ENCODE results near the gene SEC22C. TPM values are rescaled to one million over a fixed set of nuclear protein-coding genes. Genes with fewer than 3 reads are reported as not detected.

Gene SEC22C
- total and polyA plus RNA-seq, 2 of the 4 experiments (the other 2 are of a cell fraction) = 24.0 to 43.9 TPM

- Histone ChIP-seq H3K23ac (ENCODE audit: low read depth, low read length) (no peak overlapping the region), H3K9me1 (ENCODE audit: insufficient read depth, low read length) (no peaks in the 10 kb centered on the region; the same call in 1 of the 2 replicates), H4K5ac (ENCODE audit: low read depth, low read length) (no peak overlapping the region), H3K27me3 (ENCODE audit: control insufficient read depth, insufficient read depth, low read length) (peaks cover 58% of the 10 kb centered on the region), H3K36me3 (ENCODE audit: control insufficient read depth, insufficient read depth, low read length) (no peaks in the 10 kb centered on the region), H3K14ac (replicated peaks; ENCODE audit: low read depth, low read length) (no peak overlapping the region), H2AK5ac (ENCODE audit: low read depth, low read length) (no peak overlapping the region), H4K20me1 (ENCODE audit: insufficient read depth, low read length) (no peaks in the 10 kb centered on the region), H3K4me3 (ENCODE audit: insufficient read depth, low read depth, low read length) (no peak overlapping the region), H3K9me3 (ENCODE audit: control insufficient read depth, insufficient read depth, low read length) (no peaks in the 10 kb centered on the region), H3K4me2 (ENCODE audit: low read depth, low read length) (no peak overlapping the region), H3K4ac (ENCODE audit: low read depth, low read length) (no peak overlapping the region), H2BK20ac (ENCODE audit: low read depth, low read length) (no peak overlapping the region), H2AK9ac (replicated peaks; ENCODE audit: low read depth, low read length, poor library complexity) (no peak overlapping the region), H4K91ac (ENCODE audit: insufficient read depth, low read depth, low read length) (no peak overlapping the region), H4K8ac (ENCODE audit: low read depth in 2 of 2, low read length in 2 of 2) (no peak overlapping the region), H3K4me1 (ENCODE audit: control insufficient read depth, insufficient read depth, low read length) (no peaks in the 10 kb centered on the region), H3K18ac (ENCODE audit: low read depth, low read length) (no peak overlapping the region), H3K79me1 (ENCODE audit: low read depth in 1 of 2, low read length in 2 of 2) (no peaks in the 10 kb centered on the region), H3K9ac (ENCODE audit: low read depth, low read length) (no peak overlapping the region), H2BK15ac (ENCODE audit: low read depth, low read length) (no peak overlapping the region), H3K56ac (ENCODE audit: extremely low read depth, insufficient read depth, low read length) (no peak overlapping the region), H3K27ac (ENCODE audit: insufficient read depth, low read length) (no peak overlapping the region), H2BK5ac (ENCODE audit: low read depth, low read length, poor library complexity, severe bottlenecking) (no peak overlapping the region), H2AFZ (replicated peaks; ENCODE audit: low read length, poor library complexity) (no peak overlapping the region), H2BK120ac (ENCODE audit: low read depth, low read length) (no peak overlapping the region)
- POLR2A ChIA-PET (ENCODE audit: unreplicated experiment) = no interaction called here
- intact Hi-C loops (cut with micrococcal nuclease) = no loop called here
- no TSS peak for BruUV-seq (replicated peaks)
- no peak for DNase-seq
- CTCF ChIA-PET = no interaction called here
- in situ Hi-C loops (cut with MboI; ENCODE audit: low sequenced_read_pairs) = no loop called here
- TF ChIP-seq NFE2L2 (IDR thresholded peaks at IDR 0.05; ENCODE audit: low read depth, low read length) = no peak
- TF ChIP-seq MAZ (IDR thresholded peaks at IDR 0.05; ENCODE audit: borderline replicate concordance, low read depth, low read length) = no peak
- no peak for TF ChIP-seq CHD1 (IDR thresholded peaks at IDR 0.05; ENCODE audit: low read depth, low read length)
- no peak for TF ChIP-seq RCOR1 (IDR thresholded peaks at IDR 0.05; ENCODE audit: insufficient replicate concordance, low read length)
- TF ChIP-seq, protein P1, sequence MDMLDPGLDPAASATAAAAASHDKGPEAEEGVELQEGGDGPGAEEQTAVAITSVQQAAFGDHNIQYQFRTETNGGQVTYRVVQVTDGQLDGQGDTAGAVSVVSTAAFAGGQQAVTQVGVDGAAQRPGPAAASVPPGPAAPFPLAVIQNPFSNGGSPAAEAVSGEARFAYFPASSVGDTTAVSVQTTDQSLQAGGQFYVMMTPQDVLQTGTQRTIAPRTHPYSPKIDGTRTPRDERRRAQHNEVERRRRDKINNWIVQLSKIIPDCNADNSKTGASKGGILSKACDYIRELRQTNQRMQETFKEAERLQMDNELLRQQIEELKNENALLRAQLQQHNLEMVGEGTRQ (IDR thresholded peaks at IDR 0.05; ENCODE audit: low read depth, low read length) = no peak
- TF ChIP-seq SMC3 (IDR thresholded peaks at IDR 0.05; ENCODE audit: low read depth, low read length) = no peak
- no peak for TF ChIP-seq FOS (IDR thresholded peaks at IDR 0.05; ENCODE audit: low read depth, low read length)
- TF ChIP-seq CEBPB (IDR thresholded peaks at IDR 0.05; ENCODE audit: low read depth, low read length) = no peak
- no peak for ATAC-seq (ENCODE audit: low read depth)
- whole genome bisulfite sequencing, 2 experiments (ENCODE audit: extremely low coverage in 2 of 2, insufficient read length in 1 of 2) = no CpG with 5 or more reads among the region's 4 CpGs
- dilution Hi-C loops (cut with HindIII; ENCODE audit: low sequenced_read_pairs, unreplicated experiment) = no loop called here
These were observed 80.9 kb downstream of the SEC22C start for GRCh38 chr3:42500909-42501308.

Data from IMR-90 (cell line).